Measurements from ENCODE around the gene STX10. TPM values are rescaled to one million over a fixed set of nuclear protein-coding genes. Genes with fewer than 3 reads are reported as not detected.

The STX10 gene
- total RNA-seq, 1 experiment from 2014 or later = 37.9 TPM

DNA sequence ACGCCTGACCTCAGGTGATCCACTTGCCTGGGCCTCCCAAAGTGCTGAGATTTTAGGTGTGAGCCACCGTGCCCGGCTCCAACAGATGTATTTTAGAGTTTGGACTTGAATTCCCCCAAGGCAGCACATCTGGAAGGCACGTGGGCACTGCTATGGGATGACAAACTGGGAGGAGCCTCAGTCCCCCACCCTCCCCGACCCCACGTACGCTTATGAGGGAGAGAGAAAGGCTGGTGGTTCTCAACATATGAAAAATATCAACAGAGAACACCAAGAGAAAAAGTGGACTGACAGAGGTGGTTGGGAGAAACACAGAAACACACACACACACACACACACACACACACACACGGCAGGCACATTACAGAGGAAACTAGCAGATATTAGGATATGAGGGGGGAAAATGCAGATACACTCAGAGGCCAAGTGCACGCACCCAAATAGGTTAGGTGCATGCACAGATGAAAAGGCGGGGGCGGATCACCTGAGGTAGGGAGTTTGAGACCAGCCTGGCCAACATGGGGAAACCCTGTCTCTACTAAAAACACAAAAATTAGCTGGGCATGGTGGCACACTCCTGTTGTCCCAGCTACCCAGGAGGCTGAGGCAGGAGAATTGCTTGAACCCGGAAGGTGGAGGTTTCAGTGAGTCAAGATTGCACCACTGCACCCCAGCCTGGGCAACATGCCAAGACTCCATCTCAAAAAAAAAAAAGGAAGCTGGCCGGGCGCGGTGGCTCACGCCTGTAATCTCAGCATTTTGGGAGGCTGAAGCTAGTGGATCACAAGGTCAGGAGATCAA is 3.2 kb downstream of the STX10 start:
- Mint-ChIP-seq H3K36me3 (ENCODE audit: insufficient read depth, unreplicated experiment) (peaks cover 26% of the 10 kb centered on the region), H3K4me1 (ENCODE audit: insufficient read depth, unreplicated experiment) (peaks cover 11% of the 10 kb centered on the region), H3K27me3 (ENCODE audit: insufficient read depth, unreplicated experiment) (no peaks in the 10 kb centered on the region), H3K4me3 (ENCODE audit: unreplicated experiment) (peak overlapping the region; percentile 16), H3K27ac (ENCODE audit: low read depth, unreplicated experiment) (peak overlapping the region; percentile 46), H3K9me3 (ENCODE audit: unreplicated experiment) (no peaks in the 10 kb centered on the region)
- POLR2A ChIA-PET = interaction anchor here (0.7 kb wide), 1 partner anchor 409 kb away, joined by 3 read pairs; no protein-coding TSS in a partner anchor
- peak; percentile 84 for DNase-seq (ENCODE audit: unreplicated experiment)
- TF ChIP-seq, protein P1, sequence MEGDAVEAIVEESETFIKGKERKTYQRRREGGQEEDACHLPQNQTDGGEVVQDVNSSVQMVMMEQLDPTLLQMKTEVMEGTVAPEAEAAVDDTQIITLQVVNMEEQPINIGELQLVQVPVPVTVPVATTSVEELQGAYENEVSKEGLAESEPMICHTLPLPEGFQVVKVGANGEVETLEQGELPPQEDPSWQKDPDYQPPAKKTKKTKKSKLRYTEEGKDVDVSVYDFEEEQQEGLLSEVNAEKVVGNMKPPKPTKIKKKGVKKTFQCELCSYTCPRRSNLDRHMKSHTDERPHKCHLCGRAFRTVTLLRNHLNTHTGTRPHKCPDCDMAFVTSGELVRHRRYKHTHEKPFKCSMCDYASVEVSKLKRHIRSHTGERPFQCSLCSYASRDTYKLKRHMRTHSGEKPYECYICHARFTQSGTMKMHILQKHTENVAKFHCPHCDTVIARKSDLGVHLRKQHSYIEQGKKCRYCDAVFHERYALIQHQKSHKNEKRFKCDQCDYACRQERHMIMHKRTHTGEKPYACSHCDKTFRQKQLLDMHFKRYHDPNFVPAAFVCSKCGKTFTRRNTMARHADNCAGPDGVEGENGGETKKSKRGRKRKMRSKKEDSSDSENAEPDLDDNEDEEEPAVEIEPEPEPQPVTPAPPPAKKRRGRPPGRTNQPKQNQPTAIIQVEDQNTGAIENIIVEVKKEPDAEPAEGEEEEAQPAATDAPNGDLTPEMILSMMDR (IDR thresholded peaks at IDR 0.05; ENCODE audit: unreplicated experiment) = no peak
- intact Hi-C loops (cut with micrococcal nuclease) = no loop called here
- no TSS peak for BruUV-seq (replicated peaks)
- CTCF ChIA-PET = interaction anchor here (0.7 to 1.2 kb wide), 2 partner anchors 182 to 475 kb away, joined by 3 read pairs; no protein-coding TSS in a partner anchor

DNA sequence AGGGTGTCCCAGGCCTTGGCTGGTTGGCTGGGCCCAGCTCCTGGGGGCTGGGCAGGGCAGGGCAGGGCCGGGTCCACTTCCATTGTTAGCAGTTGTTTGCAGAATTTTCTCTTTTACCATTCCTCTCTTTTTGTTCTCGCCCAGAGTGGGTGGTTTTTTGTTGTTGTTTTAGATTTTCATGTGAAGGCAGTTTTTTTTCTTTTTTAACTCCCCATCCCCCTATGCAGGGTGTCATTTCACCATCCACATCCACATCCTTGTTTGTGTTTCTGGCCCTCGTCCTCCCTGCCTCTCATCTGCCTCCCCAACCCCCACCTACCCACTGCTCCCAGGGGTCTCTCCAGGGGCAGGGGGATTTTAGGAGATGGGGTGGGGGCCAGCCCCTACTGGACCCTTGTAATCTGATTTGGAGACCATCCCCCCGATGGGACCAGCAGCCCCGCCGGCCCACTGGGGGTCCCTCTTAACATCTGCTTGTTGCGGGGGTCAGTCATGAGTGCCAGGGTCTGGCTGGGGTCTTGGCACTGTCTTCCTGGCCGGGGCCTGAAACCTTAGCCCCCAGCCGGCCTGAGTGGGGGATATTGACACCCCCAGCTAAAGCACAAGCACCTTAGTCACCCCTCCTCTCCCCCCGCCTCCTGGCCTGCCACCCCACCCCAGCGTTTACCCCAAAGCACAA is 10.4 kb downstream of the STX10 start:
- H3K4me3 Mint-ChIP-seq (ENCODE audit: unreplicated experiment) = no peak overlapping the region
- CTCF ChIA-PET = no interaction called here
- DNase-seq (ENCODE audit: unreplicated experiment) = no peak
- TF ChIP-seq, protein P1 (IDR thresholded peaks at IDR 0.05; ENCODE audit: unreplicated experiment) = no peak
- H3K4me1 Mint-ChIP-seq (ENCODE audit: insufficient read depth, unreplicated experiment) = no peaks in the 10 kb centered on the region
- peaks cover 60% of the 10 kb centered on the region for H3K36me3 Mint-ChIP-seq (ENCODE audit: insufficient read depth, unreplicated experiment)
- intact Hi-C loops (cut with micrococcal nuclease) = no loop called here
- H3K9me3 Mint-ChIP-seq (ENCODE audit: unreplicated experiment) = no peaks in the 10 kb centered on the region
- BruUV-seq (replicated peaks) = TSS peak; percentile 23
- H3K27ac Mint-ChIP-seq (ENCODE audit: low read depth, unreplicated experiment) = no peak overlapping the region
- POLR2A ChIA-PET = no interaction called here
- H3K27me3 Mint-ChIP-seq (ENCODE audit: insufficient read depth, unreplicated experiment) = no peaks in the 10 kb centered on the region

DNA sequence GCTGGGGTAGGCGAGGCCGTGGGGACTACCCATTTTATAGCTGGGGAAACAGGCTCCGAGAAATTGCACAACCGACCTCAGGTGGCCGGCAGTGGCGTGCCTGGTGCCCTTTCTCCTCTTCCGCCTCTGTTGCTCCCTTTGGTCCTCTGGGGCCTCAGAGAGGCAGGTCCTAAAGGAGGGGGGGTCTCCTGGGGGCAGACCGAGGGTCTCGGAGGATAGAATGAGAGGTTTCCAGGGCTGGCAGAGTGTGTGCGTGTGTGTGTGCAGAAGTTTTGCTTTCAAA is 11.3 kb downstream of the STX10 start:
- TF ChIP-seq, protein P1 (IDR thresholded peaks at IDR 0.05; ENCODE audit: unreplicated experiment) = no peak
- no TSS peak for BruUV-seq (replicated peaks)
- ChIA-PET POLR2A (interaction anchor here (0.6 kb wide), 1 partner anchor 14 kb away, joined by 3 read pairs; no protein-coding TSS in a partner anchor), CTCF (interaction anchor here (0.5 to 0.7 kb wide), 2 partner anchors 74 to 93 kb away, joined by 3 read pairs; no protein-coding TSS in a partner anchor)
- H3K27ac Mint-ChIP-seq (ENCODE audit: low read depth, unreplicated experiment) = no peak overlapping the region
- H3K4me1 Mint-ChIP-seq (ENCODE audit: insufficient read depth, unreplicated experiment) = no peaks in the 10 kb centered on the region
- no peaks in the 10 kb centered on the region for H3K9me3 Mint-ChIP-seq (ENCODE audit: unreplicated experiment)
- no peak overlapping the region for H3K4me3 Mint-ChIP-seq (ENCODE audit: unreplicated experiment)
- peaks cover 53% of the 10 kb centered on the region for H3K36me3 Mint-ChIP-seq (ENCODE audit: insufficient read depth, unreplicated experiment)
- intact Hi-C loops (cut with micrococcal nuclease) = no loop called here
- DNase-seq (ENCODE audit: unreplicated experiment) = no peak
- no peaks in the 10 kb centered on the region for H3K27me3 Mint-ChIP-seq (ENCODE audit: insufficient read depth, unreplicated experiment)

- Mint-ChIP-seq H3K4me1 (ENCODE audit: insufficient read depth, unreplicated experiment) (no peaks in the 10 kb centered on the region), H3K27me3 (ENCODE audit: insufficient read depth, unreplicated experiment) (no peaks in the 10 kb centered on the region), H3K4me3 (ENCODE audit: unreplicated experiment) (no peak overlapping the region), H3K9me3 (ENCODE audit: unreplicated experiment) (no peaks in the 10 kb centered on the region), H3K36me3 (ENCODE audit: insufficient read depth, unreplicated experiment) (peaks cover 55% of the 10 kb centered on the region), H3K27ac (ENCODE audit: low read depth, unreplicated experiment) (no peak overlapping the region)
- intact Hi-C loops (cut with micrococcal nuclease) = no loop called here
- BruUV-seq (replicated peaks) = no TSS peak
- ChIA-PET POLR2A (interaction anchor here (0.6 kb wide), 1 partner anchor 14 kb away, joined by 3 read pairs; no protein-coding TSS in a partner anchor), CTCF (interaction anchor here (0.5 to 0.7 kb wide), 2 partner anchors 75 to 93 kb away, joined by 3 read pairs; no protein-coding TSS in a partner anchor)
- TF ChIP-seq, protein P1 (IDR thresholded peaks at IDR 0.05; ENCODE audit: unreplicated experiment) = no peak
- no peak for DNase-seq (ENCODE audit: unreplicated experiment)
These were observed 11.8 kb downstream of the STX10 start for GRCh38 chr19:13138171-13138915.

Measured in MCF 10A (cell line).